ENCODE measurements around the gene NTNG2. TPM values are rescaled to one million over a fixed set of nuclear protein-coding genes. Genes with fewer than 3 reads are reported as not detected.

Gene NTNG2
- total RNA-seq, 1 donor from 2014 or later: 5.0 TPM

- no peaks in the 10 kb centered on the region for H3K4me1 ChIP-seq
- H3K4me3 ChIP-seq: no peak overlapping the region
- ATAC-seq (no peak), DNase-seq (no peak)
- H3K36me3 ChIP-seq: no peaks in the 10 kb centered on the region
- peaks cover 34% of the 10 kb centered on the region for H3K27me3 ChIP-seq (ENCODE audit: low read depth)
- TF ChIP-seq CTCF (IDR thresholded peaks at IDR 0.05): no peak
- H3K27ac ChIP-seq: no peak overlapping the region
- intact Hi-C loops (cut with DNase I): no loop called here
- no peaks in the 10 kb centered on the region for H3K9me3 ChIP-seq
Observed at GRCh38 chr9:132231019-132231701, 69.3 kb downstream of the NTNG2 start.

- no peak for ATAC-seq
- Histone ChIP-seq H3K9me3 (no peaks in the 10 kb centered on the region), H3K36me3 (no peaks in the 10 kb centered on the region), H3K4me3 (no peak overlapping the region), H3K27me3 (ENCODE audit: low read depth) (peaks cover 22% of the 10 kb centered on the region), H3K27ac (no peak overlapping the region), H3K4me1 (peaks cover 5% of the 10 kb centered on the region)
- no peak for DNase-seq
- intact Hi-C loops (cut with DNase I): no loop called here
- no peak for TF ChIP-seq CTCF (IDR thresholded peaks at IDR 0.05)
Observed at GRCh38 chr9:132232522-132232921, 70.7 kb downstream of the NTNG2 start.

GRCh38 chr9:132233138-132233537, 71.3 kb downstream of the NTNG2 start:
- ATAC-seq: no peak
- Histone ChIP-seq H3K27me3 (ENCODE audit: low read depth) (peaks cover 21% of the 10 kb centered on the region), H3K27ac (no peak overlapping the region), H3K9me3 (no peaks in the 10 kb centered on the region), H3K4me3 (no peak overlapping the region), H3K4me1 (peaks cover 5% of the 10 kb centered on the region), H3K36me3 (no peaks in the 10 kb centered on the region)
- no peak for DNase-seq
- TF ChIP-seq CTCF (IDR thresholded peaks at IDR 0.05): no peak
- intact Hi-C loops (cut with DNase I): no loop called here

GRCh38 chr9:132234535-132234934, 72.7 kb downstream of the NTNG2 start:
- DNase-seq: no peak
- TF ChIP-seq CTCF (IDR thresholded peaks at IDR 0.05): no peak
- intact Hi-C loops (cut with DNase I): no loop called here

GRCh38 chr9:132235125-132235524, 73.3 kb downstream of the NTNG2 start:
- H3K4me3 ChIP-seq: no peak overlapping the region
- no peaks in the 10 kb centered on the region for H3K9me3 ChIP-seq
- no peak for DNase-seq
- no peak overlapping the region for H3K27ac ChIP-seq
- intact Hi-C loops (cut with DNase I): no loop called here
- H3K4me1 ChIP-seq: peaks cover 5% of the 10 kb centered on the region
- no peaks in the 10 kb centered on the region for H3K36me3 ChIP-seq
- TF ChIP-seq CTCF (IDR thresholded peaks at IDR 0.05): no peak
- H3K27me3 ChIP-seq (ENCODE audit: low read depth): peaks cover 21% of the 10 kb centered on the region
- ATAC-seq: no peak

More at GRCh38 chr9:132234535-132234934, 72.7 kb downstream of the NTNG2 start:
- H3K4me1 ChIP-seq: peaks cover 5% of the 10 kb centered on the region
- no peak overlapping the region for H3K4me3 ChIP-seq
- H3K27ac ChIP-seq: no peak overlapping the region
- no peaks in the 10 kb centered on the region for H3K9me3 ChIP-seq
- no peaks in the 10 kb centered on the region for H3K36me3 ChIP-seq
- no peak for ATAC-seq
- H3K27me3 ChIP-seq (ENCODE audit: low read depth): peaks cover 21% of the 10 kb centered on the region

All from lower lobe of right lung (tissue), 2 donors.